Colon (tissue), 2 donors: Measurements from ENCODE around the gene KLHL1.

Source experiments
- FAIRE-seq: peaks from 2 replicates; lab custom pipeline; 2012; peaks lifted over from hg19 to GRCh38; lab: Jason Lieb, UNC
- donor health status: control.
- donor health status: control.

KLHL1 gene

GRCh38 chr13:69683921-69684686 lies 424.1 kb downstream of the KLHL1 start:
- FAIRE-seq: no peak

- peak; percentile 73 for FAIRE-seq
Observed at GRCh38 chr13:69681722-69682121, 426.5 kb downstream of the KLHL1 start.

GRCh38 chr13:69677343-69677742 lies 430.9 kb downstream of the KLHL1 start:
- FAIRE-seq: no peak

- FAIRE-seq: no peak
Observed at GRCh38 chr13:69676286-69676685, 432.0 kb downstream of the KLHL1 start.

GRCh38 chr13:69660155-69660554 lies 448.1 kb downstream of the KLHL1 start:
- no peak for FAIRE-seq

GRCh38 chr13:69657676-69658075 lies 450.6 kb downstream of the KLHL1 start:
- FAIRE-seq: no peak

- no peak for FAIRE-seq
Observed at GRCh38 chr13:69654392-69654791, 453.9 kb downstream of the KLHL1 start.
